ENCODE data around the gene ADAMTS8.
A peak's percentile ranks its signal among the peaks of the same experiment; 100 is the strongest.

ADAMTS8 gene

GRCh38 chr11:130462931-130463330, 34.5 kb upstream of the ADAMTS8 start:
- no peak for DNase-seq (ENCODE audit: low read depth in 2 of 2)

- DNase-seq (ENCODE audit: low read depth in 2 of 2) = no peak
Observed at GRCh38 chr11:130462101-130462885, 33.9 kb upstream of the ADAMTS8 start.

GRCh38 chr11:130459521-130459920, 31.1 kb upstream of the ADAMTS8 start:
- no peak for DNase-seq (ENCODE audit: low read depth in 2 of 2)

GRCh38 chr11:130458410-130458729, 30.0 kb upstream of the ADAMTS8 start:
- no peak for DNase-seq (ENCODE audit: low read depth in 2 of 2)

GRCh38 chr11:130457623-130458409, 29.4 kb upstream of the ADAMTS8 start:
- DNase-seq (ENCODE audit: low read depth in 2 of 2) = no peak

GRCh38 chr11:130456286-130456685, 27.9 kb upstream of the ADAMTS8 start:
- no peak for DNase-seq (ENCODE audit: low read depth in 2 of 2)

- DNase-seq (ENCODE audit: low read depth in 2 of 2) = no peak
Observed at GRCh38 chr11:130455483-130456127, 27.2 kb upstream of the ADAMTS8 start.

- DNase-seq (ENCODE audit: low read depth in 2 of 2) = no peak
Observed at GRCh38 chr11:130454491-130455252, 26.3 kb upstream of the ADAMTS8 start.

- DNase-seq (ENCODE audit: low read depth in 2 of 2) = no peak
Observed at GRCh38 chr11:130452940-130453339, 24.5 kb upstream of the ADAMTS8 start.

GRCh38 chr11:130452176-130452575, 23.8 kb upstream of the ADAMTS8 start:
- DNase-seq (ENCODE audit: low read depth in 2 of 2) = no peak

GRCh38 chr11:130451231-130452019, 23.0 kb upstream of the ADAMTS8 start:
- no peak for DNase-seq (ENCODE audit: low read depth in 2 of 2)

GRCh38 chr11:130449996-130450769, 21.8 kb upstream of the ADAMTS8 start:
- no peak for DNase-seq (ENCODE audit: low read depth in 2 of 2)

- DNase-seq (ENCODE audit: low read depth in 2 of 2) = no peak
Observed at GRCh38 chr11:130449310-130449990, 21.0 kb upstream of the ADAMTS8 start.

GRCh38 chr11:130448416-130449309, 20.3 kb upstream of the ADAMTS8 start, which contains the start of gene ADAMTS15:
TSS of gene ADAMTS15 (plus strand) at chr11:130448645. CDS start at chr11:130448974, 329 bp downstream.
- DNase-seq (ENCODE audit: low read depth in 2 of 2) = peak in 1 of 2 donors; percentile 36

GRCh38 chr11:130448039-130448415, 19.6 kb upstream of the ADAMTS8 start:
- no peak for DNase-seq (ENCODE audit: low read depth in 2 of 2)

- no peak for DNase-seq (ENCODE audit: low read depth in 2 of 2)
Observed at GRCh38 chr11:130445788-130446187, 17.4 kb upstream of the ADAMTS8 start.

- DNase-seq (ENCODE audit: low read depth in 2 of 2) = no peak
Observed at GRCh38 chr11:130442737-130443136, 14.3 kb upstream of the ADAMTS8 start.

GRCh38 chr11:130441719-130442118, 13.3 kb upstream of the ADAMTS8 start:
- DNase-seq (ENCODE audit: low read depth in 2 of 2) = no peak

- DNase-seq (ENCODE audit: low read depth in 2 of 2) = no peak
Observed at GRCh38 chr11:130439876-130440275, 11.5 kb upstream of the ADAMTS8 start.

All from stimulated activated CD4-positive, alpha-beta T cell treated with anti-CD3 and anti-CD28 coated beads, Interleukin-15, amount 100 ng/mL, for 48 hours (primary cell).